HG02588 (cell line): ENCODE results near the gene SEPTIN2.
A peak's percentile ranks its signal among the peaks of the same experiment; 100 is the strongest.
"Not testable (repeated sequence)": the region's sequence is repeated elsewhere in the genome, so short reads cannot be mapped to it uniquely, and the experiment has no call there.

Experiments used
- ATAC-seq: cut with Tn5 transposase; IDR thresholded peaks from one replicate; pipeline ENCODE4 v1.9.1; 2021; ENCODE audit warnings: mild to moderate bottlenecking, moderate library complexity; ENCODE audit not compliant: unreplicated experiment

Gene SEPTIN2

GRCh38 chr2:241315879-241316631, at the start of gene SEPTIN2:
Gene SEPTIN2, plus strand, starts transcription at chr2:241315925. Its CDS starts 8,308 bp downstream, at chr2:241324233.
- peak; percentile 37 for ATAC-seq

- ATAC-seq, result no peak
Measured at GRCh38 chr2:241267249-241268067, 48.3 kb upstream of the SEPTIN2 start.

DNA sequence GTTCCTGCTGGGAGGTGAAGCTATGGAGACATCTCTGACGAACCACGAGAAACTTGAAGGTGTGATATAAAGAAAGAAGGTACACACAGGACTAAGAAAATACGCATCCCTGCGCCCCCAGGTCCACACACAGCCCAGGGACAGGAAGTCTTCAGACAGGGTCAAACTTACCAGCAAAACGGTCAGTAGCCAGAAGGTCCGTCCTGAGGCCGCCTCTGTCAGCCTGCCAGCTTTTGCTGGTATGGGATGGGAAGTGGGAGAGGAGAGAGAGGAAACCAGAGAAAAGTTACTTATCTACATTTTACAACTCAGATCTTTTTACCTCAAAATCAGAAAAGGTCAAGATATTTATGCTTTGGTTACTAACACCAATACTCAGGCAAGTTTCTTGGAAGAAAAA, 47.4 kb upstream of the SEPTIN2 start:
- no peak for ATAC-seq

GRCh38 chr2:241268716-241269445, 46.8 kb upstream of the SEPTIN2 start:
- ATAC-seq, result no peak

DNA sequence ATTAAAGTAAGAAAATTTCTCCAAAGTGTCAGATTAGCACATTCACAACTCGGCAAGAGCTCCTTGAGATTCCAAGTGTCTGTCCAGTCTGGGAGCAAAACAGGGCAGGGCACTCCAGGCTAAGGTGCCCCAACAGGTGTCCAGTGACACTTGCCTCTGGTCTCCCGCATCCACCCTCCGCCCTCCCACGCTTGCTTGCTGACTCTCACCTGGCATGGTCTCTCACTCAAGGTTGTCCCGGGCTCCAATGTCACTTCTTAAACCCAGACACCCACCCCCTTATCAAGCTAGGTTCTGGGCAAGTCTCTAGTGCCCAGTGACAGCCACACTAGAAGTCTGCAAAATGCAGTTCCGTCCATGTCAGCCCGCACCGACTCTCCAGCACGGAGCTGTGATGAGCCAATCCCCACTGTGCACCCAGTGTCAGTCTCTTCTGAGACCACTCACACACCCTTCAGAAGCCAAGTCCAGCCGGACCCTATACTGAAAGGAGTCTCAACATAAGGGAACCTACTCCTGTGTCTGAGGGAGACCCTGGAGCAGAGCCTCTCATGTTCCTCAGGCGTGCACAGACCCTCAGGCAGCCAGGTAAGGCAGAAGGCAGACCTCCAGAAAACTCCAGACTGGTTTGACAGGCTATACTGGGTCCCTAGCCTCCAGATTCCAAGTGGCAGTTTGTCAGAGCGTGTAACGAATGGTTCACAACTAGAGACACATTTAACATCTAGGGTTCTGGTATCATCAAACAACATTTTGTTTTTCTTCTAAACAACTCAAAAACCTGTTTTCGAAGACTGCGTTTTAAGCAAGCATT, 45.8 kb upstream of the SEPTIN2 start:
- ATAC-seq, result no peak

GRCh38 chr2:241270531-241270930, 45.2 kb upstream of the SEPTIN2 start:
- ATAC-seq, result no peak

- ATAC-seq, result peak; percentile 51
Measured at GRCh38 chr2:241271706-241272302, 43.9 kb upstream of the SEPTIN2 start.

GRCh38 chr2:241272303-241273209, 43.2 kb upstream of the SEPTIN2 start:
- peak; percentile 51 for ATAC-seq

DNA sequence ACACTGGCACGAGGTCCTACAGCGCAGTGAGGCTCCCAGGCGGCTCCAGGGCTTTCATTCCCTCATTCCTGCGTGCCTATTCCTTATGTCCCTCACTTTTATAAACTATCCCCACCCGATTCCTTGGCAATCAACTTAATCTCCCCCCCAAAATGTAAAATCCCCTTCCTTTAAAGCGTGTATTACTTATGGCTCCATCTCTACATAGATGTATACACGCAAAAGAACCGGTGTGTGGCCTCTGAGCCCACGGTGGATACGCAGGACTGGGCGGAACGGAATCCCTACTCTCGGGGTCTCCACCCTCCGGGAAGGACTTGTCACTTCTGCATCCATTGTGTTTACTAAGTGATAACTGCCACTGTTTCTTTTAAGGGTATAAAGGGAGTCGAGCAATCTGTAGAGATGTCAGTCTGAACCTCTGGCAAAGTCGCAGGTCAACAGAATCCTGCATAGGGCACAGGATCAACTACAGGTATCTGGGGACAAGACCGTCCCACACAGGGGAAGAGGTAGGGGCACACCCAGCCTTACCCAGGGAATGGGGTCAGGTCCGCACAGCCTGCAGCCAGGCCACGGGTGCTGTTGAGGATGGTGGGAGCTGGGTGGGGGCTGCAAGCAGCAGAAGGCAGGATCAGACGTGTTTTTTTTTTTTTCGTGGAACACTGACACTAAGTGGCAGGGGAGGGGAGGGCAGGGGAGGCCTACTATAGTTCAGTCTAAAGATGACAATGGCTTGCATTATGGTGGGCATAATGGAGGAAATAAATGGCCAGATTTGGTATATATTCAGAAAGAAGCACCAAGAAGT, 42.3 kb upstream of the SEPTIN2 start:
- ATAC-seq, result no peak

DNA sequence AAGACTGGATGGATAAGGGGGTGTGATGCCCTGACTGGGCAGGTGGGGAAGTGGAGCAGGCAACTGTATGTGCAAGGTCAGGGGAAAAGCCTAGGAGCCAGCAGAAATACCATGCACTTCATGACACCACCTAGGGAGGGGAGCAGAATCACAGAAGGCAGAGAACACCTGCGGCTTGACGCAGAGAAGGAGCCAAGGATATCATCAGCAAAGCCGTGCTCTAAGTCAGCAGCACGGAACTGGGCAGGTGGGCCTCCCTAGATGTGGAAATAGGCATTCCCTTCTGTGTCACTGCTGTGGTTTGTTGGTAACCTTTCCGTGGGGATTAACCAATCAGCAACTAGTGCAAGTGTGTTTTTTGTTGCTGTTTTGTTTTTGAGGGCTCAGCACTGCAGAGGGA, 41.6 kb upstream of the SEPTIN2 start:
- no peak for ATAC-seq

DNA sequence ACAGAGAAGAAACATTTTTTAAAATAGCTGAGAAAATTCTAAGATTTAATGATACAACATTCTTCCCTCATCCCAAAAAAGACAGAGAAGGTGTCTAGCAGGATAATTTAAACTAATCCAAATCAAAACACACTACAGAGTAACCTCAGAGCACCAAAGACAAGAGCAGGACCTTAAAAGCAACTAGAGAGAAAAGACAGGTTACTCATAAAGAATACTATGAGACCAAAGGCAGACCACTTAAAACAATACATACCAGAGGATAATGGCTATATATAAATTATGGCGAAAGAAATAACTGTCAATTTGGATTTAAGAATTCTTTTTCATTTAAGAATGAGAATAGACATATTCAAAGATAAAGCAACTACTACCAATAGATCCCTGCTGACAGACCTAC, 40.2 kb upstream of the SEPTIN2 start:
- no peak for ATAC-seq

- ATAC-seq, result no peak
Measured at GRCh38 chr2:241275910-241276309, 39.8 kb upstream of the SEPTIN2 start.

DNA sequence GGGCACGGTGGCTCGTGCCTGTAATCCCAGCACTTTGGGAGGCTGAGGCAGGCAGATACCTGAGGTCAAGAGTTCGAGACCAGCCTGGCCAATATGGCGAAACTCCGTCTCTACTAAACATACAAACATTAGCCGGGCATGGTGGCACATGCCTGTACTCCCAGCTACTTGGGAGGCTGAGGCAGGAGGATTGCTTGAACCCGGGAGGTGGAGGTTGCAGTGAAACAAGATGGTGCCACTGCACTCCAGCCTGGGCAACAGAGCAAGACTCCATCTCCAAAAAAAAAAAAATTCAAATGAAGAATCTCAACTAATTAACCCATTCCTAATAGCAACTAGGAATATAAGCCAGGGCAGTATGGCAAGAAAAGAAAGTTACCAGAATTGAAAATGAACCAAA, 37.4 kb upstream of the SEPTIN2 start:
- ATAC-seq, result not testable (repeated sequence)

DNA sequence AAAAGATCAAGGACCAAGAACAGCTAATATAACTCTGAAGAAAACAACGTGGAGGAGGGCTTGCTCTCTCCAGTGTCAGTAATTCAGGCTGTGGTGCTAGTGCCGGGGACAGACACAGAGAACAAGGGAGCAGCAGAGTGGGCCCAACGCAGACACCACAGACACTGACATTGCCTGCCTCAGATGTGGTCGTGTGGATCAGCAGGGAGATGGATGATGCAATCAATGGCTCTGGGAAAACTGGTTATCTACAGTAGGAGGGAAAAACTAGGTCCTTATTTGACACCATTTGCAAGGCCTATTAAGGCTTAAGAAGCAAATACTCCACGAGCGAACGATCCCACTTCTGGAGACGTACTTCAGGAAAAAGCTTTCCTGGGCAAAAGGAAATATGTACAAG, 36.3 kb upstream of the SEPTIN2 start:
- no peak for ATAC-seq

- no peak for ATAC-seq
Measured at GRCh38 chr2:241279828-241280227, 35.9 kb upstream of the SEPTIN2 start.

- no peak for ATAC-seq
Measured at GRCh38 chr2:241280291-241280690, 35.4 kb upstream of the SEPTIN2 start.

- ATAC-seq, result no peak
Measured at GRCh38 chr2:241282555-241282954, 33.2 kb upstream of the SEPTIN2 start.

DNA sequence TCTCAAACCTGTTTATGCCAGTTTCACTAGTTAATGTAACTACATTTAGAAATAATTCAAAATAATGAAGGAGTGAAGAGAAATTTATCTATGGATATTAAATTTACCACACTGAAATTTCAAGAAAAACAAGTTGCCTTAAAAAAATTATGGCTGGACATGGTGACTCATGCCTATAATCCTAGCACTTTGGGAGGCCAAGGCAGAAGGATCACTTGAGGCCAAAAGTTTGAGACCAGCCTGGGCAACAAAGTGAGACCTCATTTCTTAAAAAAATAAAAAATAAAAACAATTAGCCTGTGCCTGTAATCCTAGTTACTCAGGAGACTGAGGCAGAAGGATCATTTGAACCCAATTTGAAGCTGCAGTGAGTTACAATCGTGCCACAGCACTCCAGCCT, 30.1 kb upstream of the SEPTIN2 start:
- no peak for ATAC-seq
